ENCODE data around the gene CTBP1. TPM values are rescaled to one million over a fixed set of nuclear protein-coding genes. Genes with fewer than 3 reads are reported as not detected.
A peak's percentile ranks its signal among the peaks of the same experiment; 100 is the strongest.

The CTBP1 gene
- total and polyA plus RNA-seq, 9 of the 15 experiments (the other 6 are each of a cell fraction or from before 2014, with no cell fraction given): 14.5 to 162 (median 68.2) TPM

- TF ChIP-seq ZBTB33 (CRISPR knock-in tag; IDR thresholded peaks at IDR 0.05) (no peak), SFPQ (IDR thresholded peaks at IDR 0.05; ENCODE audit: low read depth, low read length) (no peak), E2F6 (IDR thresholded peaks at IDR 0.05; ENCODE audit: borderline replicate concordance in 1 of 2, extremely low read depth in 1 of 2, insufficient read depth in 1 of 2, insufficient read length in 1 of 2, low read depth in 1 of 2, low read length in 1 of 2, poor library complexity in 1 of 2, severe bottlenecking in 1 of 2) (peak; percentile 75 to 88), RBFOX2 (IDR thresholded peaks at IDR 0.05; ENCODE audit: low read depth, low read length) (peak; percentile 81), NCOA6 (IDR thresholded peaks at IDR 0.05) (no peak), LARP7 (IDR thresholded peaks at IDR 0.05) (no peak), SAFB (IDR thresholded peaks at IDR 0.05; ENCODE audit: borderline replicate concordance, low read depth, low read length) (no peak), ZNF511 (CRISPR knock-in tag; IDR thresholded peaks at IDR 0.05) (peak; percentile 58; the same call in 1 of the 2 replicates), FOXK1 (CRISPR knock-in tag; IDR thresholded peaks at IDR 0.05; ENCODE audit: borderline replicate concordance) (no peak), ATF1 (CRISPR knock-in tag; IDR thresholded peaks at IDR 0.05) (no peak), ATF1 (tag; IDR thresholded peaks at IDR 0.05) (peak; percentile 83), MECOM (CRISPR knock-in tag; IDR thresholded peaks at IDR 0.05) (no peak), TEAD4 (IDR thresholded peaks at IDR 0.05; ENCODE audit: low read length) (no peak; the same call in 1 of the 2 replicates), TEAD4 (CRISPR knock-in tag; IDR thresholded peaks at IDR 0.05; ENCODE audit: borderline replicate concordance) (no peak), HMGXB4 (CRISPR knock-in tag; IDR thresholded peaks at IDR 0.05) (0 out of 2 replicates have a peak, but pooled peaks have one; percentile 72), NR2C2 (CRISPR knock-in tag; IDR thresholded peaks at IDR 0.05) (peak; percentile 34; the same call in 1 of the 2 replicates), NR2C2 (tag; IDR thresholded peaks at IDR 0.05) (no peak), MAX (CRISPR knock-in tag; IDR thresholded peaks at IDR 0.05) (peak; percentile 52), RBM39 (optimal IDR thresholded peaks at IDR 0.05; ENCODE audit: low read depth, low read length) (no peak), ZNF561 (CRISPR knock-in tag; conservative IDR thresholded peaks at IDR 0.05) (no peak)
Measured at GRCh38 chr4:1167244-1167949, 81.5 kb downstream of the CTBP1 start (continued).

All from K562 (cell line).